HEK293 (cell line): Measurements from ENCODE around the gene CEP85.

Experiments
- BCL11A ChIP-seq: fragments of 450-650 bp; formaldehyde crosslinking; IDR thresholded peaks from 2 replicates; pipeline ENCODE4 v1.5.1; 2016; ENCODE audit warnings: low read depth, missing biosample characterization, missing genetic modification characterization
- GLIS2 ChIP-seq: fragments of 450-650 bp; formaldehyde crosslinking; IDR thresholded peaks from 2 replicates; pipeline ENCODE4 v1.5.1; 2016; ENCODE audit warnings: missing biosample characterization, missing genetic modification characterization
- KLF17 ChIP-seq: fragments of 450-650 bp; formaldehyde crosslinking; IDR thresholded peaks from 2 replicates; pipeline ENCODE4 v1.5.1; 2016; ENCODE audit warnings: missing biosample characterization, missing genetic modification characterization
- KLF9 ChIP-seq: fragments of 450-650 bp; formaldehyde crosslinking; IDR thresholded peaks from 2 replicates; pipeline ENCODE4 v1.5.1; 2016; ENCODE audit warnings: missing biosample characterization, missing genetic modification characterization, low read depth
- OSR2 ChIP-seq: fragments of 450-650 bp; formaldehyde crosslinking; IDR thresholded peaks from 2 replicates; pipeline ENCODE4 v1.5.1; 2016; ENCODE audit warnings: missing biosample characterization, missing genetic modification characterization
- REST ChIP-seq: fragments of 450-650 bp; formaldehyde crosslinking; IDR thresholded peaks from 2 replicates; pipeline ENCODE4 v1.5.1; 2016; ENCODE audit warnings: missing biosample characterization, missing genetic modification characterization
- SP7 ChIP-seq: fragments of 450-650 bp; formaldehyde crosslinking; IDR thresholded peaks from 2 replicates; pipeline ENCODE4 v1.5.1; 2016; ENCODE audit warnings: missing biosample characterization, missing genetic modification characterization
- TSHZ1 ChIP-seq: fragments of 450-650 bp; formaldehyde crosslinking; IDR thresholded peaks from 2 replicates; pipeline ENCODE4 v1.5.1; 2016; ENCODE audit warnings: missing biosample characterization, missing genetic modification characterization, borderline replicate concordance
- WT1 ChIP-seq: fragments of 450-650 bp; formaldehyde crosslinking; IDR thresholded peaks from 2 replicates; pipeline ENCODE4 v1.5.1; 2016; ENCODE audit warnings: missing biosample characterization, missing genetic modification characterization
- ZBTB17 ChIP-seq: fragments of 450-650 bp; formaldehyde crosslinking; IDR thresholded peaks from 2 replicates; pipeline ENCODE4 v1.5.1; 2016; ENCODE audit warnings: missing biosample characterization, missing genetic modification characterization
- ZBTB44 ChIP-seq: fragments of 450-650 bp; IDR thresholded peaks from 2 replicates; pipeline ENCODE4 v1.5.1; 2018; ENCODE audit warnings: missing biosample characterization, mild to moderate bottlenecking, missing genetic modification characterization
- ZBTB48 ChIP-seq: fragments of 450-650 bp; formaldehyde crosslinking; IDR thresholded peaks from 2 replicates; pipeline ENCODE4 v1.5.1; 2016; ENCODE audit warnings: missing biosample characterization, missing genetic modification characterization
- ZBTB6 ChIP-seq: fragments of 450-650 bp; formaldehyde crosslinking; IDR thresholded peaks from 2 replicates; pipeline ENCODE4 v1.5.1; 2017; ENCODE audit warnings: missing biosample characterization, missing genetic modification characterization
- ZEB2 ChIP-seq: fragments of 450-650 bp; formaldehyde crosslinking; IDR thresholded peaks from 2 replicates; pipeline ENCODE4 v1.5.1; 2016; ENCODE audit warnings: missing biosample characterization, missing genetic modification characterization
- ZFP3 ChIP-seq: fragments of 450-650 bp; formaldehyde crosslinking; IDR thresholded peaks from 2 replicates; pipeline ENCODE4 v1.5.1; 2016; ENCODE audit warnings: low read depth, missing biosample characterization, missing genetic modification characterization
- ZNF114 ChIP-seq: fragments of 450-650 bp; formaldehyde crosslinking; IDR thresholded peaks from 2 replicates; pipeline ENCODE4 v1.5.0; 2017; ENCODE audit warnings: missing biosample characterization, missing genetic modification characterization
- ZNF157 ChIP-seq: fragments of 450-650 bp; formaldehyde crosslinking; IDR thresholded peaks from 2 replicates; pipeline ENCODE4 v1.5.1; 2016; ENCODE audit warnings: missing biosample characterization, missing genetic modification characterization
- ZNF221 ChIP-seq: fragments of 450-650 bp; formaldehyde crosslinking; IDR thresholded peaks from 2 replicates; pipeline ENCODE4 v1.5.1; 2017; ENCODE audit warnings: missing biosample characterization, missing genetic modification characterization, borderline replicate concordance
- ZNF248 ChIP-seq: fragments of 450-650 bp; formaldehyde crosslinking; IDR thresholded peaks from 2 replicates; pipeline ENCODE4 v1.5.1; 2017; ENCODE audit warnings: missing biosample characterization, missing genetic modification characterization
- ZNF266 ChIP-seq: fragments of 450-650 bp; formaldehyde crosslinking; IDR thresholded peaks from 2 replicates; pipeline ENCODE4 v1.5.1; 2016; ENCODE audit warnings: missing biosample characterization, missing genetic modification characterization, low read depth
- ZNF501 ChIP-seq: fragments of 450-650 bp; formaldehyde crosslinking; IDR thresholded peaks from 2 replicates; pipeline ENCODE4 v1.5.1; 2016; ENCODE audit warnings: missing biosample characterization, missing genetic modification characterization
- ZNF580 ChIP-seq: fragments of 450-650 bp; formaldehyde crosslinking; IDR thresholded peaks from 2 replicates; pipeline ENCODE4 v1.5.1; 2016; ENCODE audit warnings: missing biosample characterization, missing genetic modification characterization
- ZNF658 ChIP-seq: fragments of 450-650 bp; formaldehyde crosslinking; IDR thresholded peaks from 2 replicates; pipeline ENCODE4; 2016; ENCODE audit warnings: missing biosample characterization, missing genetic modification characterization
- ZNF677 ChIP-seq: fragments of 450-650 bp; IDR thresholded peaks from 2 replicates; pipeline ENCODE4 v1.5.0; 2018; ENCODE audit warnings: missing biosample characterization, mild to moderate bottlenecking, missing genetic modification characterization, moderate library complexity
- ZSCAN23 ChIP-seq: fragments of 450-650 bp; formaldehyde crosslinking; IDR thresholded peaks from 2 replicates; pipeline ENCODE4 v1.5.1; 2016; ENCODE audit warnings: missing biosample characterization, missing genetic modification characterization
- ZSCAN5A ChIP-seq: fragments of 450-650 bp; formaldehyde crosslinking; IDR thresholded peaks from 2 replicates; pipeline ENCODE4 v1.5.1; 2016; ENCODE audit warnings: missing biosample characterization, missing genetic modification characterization

CEP85 gene

GRCh38 chr1:26306290-26307229 is 72.6 kb downstream of the CEP85 start, which contains the start of gene UBXN11 (continued):
- TF ChIP-seq TSHZ1 (tag by site-specific recombination) (no peak), ZNF266 (tag by site-specific recombination) (no peak), ZBTB44 (no peak), SP7 (tag by site-specific recombination) (peak; percentile 26; the same call in 1 of the 2 replicates), GLIS2 (tag by site-specific recombination) (peak; percentile 68; the same call in 1 of the 2 replicates), WT1 (0 out of 2 replicates have a peak, but pooled peaks have one; percentile 13), ZBTB6 (tag by site-specific recombination) (0 out of 2 replicates have a peak, but pooled peaks have one; percentile 7), ZBTB48 (peak; percentile 62), REST (no peak), ZNF677 (tag by site-specific recombination) (no peak), ZSCAN5A (tag by site-specific recombination) (no peak), BCL11A (tag by site-specific recombination) (no peak), ZNF114 (no peak), ZNF221 (tag by site-specific recombination) (no peak), KLF9 (0 out of 2 replicates have a peak, but pooled peaks have one; percentile 28), ZNF501 (peak; percentile 69; the same call in 1 of the 2 replicates), ZSCAN23 (tag by site-specific recombination) (no peak), ZNF658 (tag by site-specific recombination) (no peak), ZEB2 (tag by site-specific recombination) (no peak), ZFP3 (tag by site-specific recombination) (no peak), ZNF580 (tag by site-specific recombination) (0 out of 2 replicates have a peak, but pooled peaks have one; percentile 23), ZBTB17 (tag by site-specific recombination) (peak; percentile 77; the same call in 1 of the 2 replicates), ZNF248 (no peak), OSR2 (tag by site-specific recombination) (no peak), KLF17 (tag by site-specific recombination) (0 out of 2 replicates have a peak, but pooled peaks have one; percentile 32), ZNF157 (tag by site-specific recombination) (no peak)
